Suprapubic skin (tissue), 4 donors: ENCODE data around the gene IL18R1.

ENCODE experiments used
- CTCF ChIP-seq, 2 donors: fragments of 200-600 bp in 1 of 2; fragments of 450-650 bp in 1 of 2; sonication (generic) in 1 of 2; IDR thresholded peaks; one replicate each; pipeline ENCODE4 v1.5.1; 2016 to 2019; ENCODE audit warnings: antibody characterized with exemption in 2 of 2, mild to moderate bottlenecking in 1 of 2, moderate library complexity in 1 of 2
- EP300 ChIP-seq: sonication (generic); formaldehyde crosslinking; IDR thresholded peaks from one replicate; pipeline ENCODE4 v1.6.1; 2017; ENCODE audit warnings: antibody characterized with exemption
- POLR2A ChIP-seq, 2 donors: fragments of 450-650 bp; IDR thresholded peaks; one replicate each; pipeline ENCODE4 v1.6.1; 2017; ENCODE audit warnings: antibody characterized with exemption in 2 of 2, mild to moderate bottlenecking in 2 of 2, moderate library complexity in 2 of 2
- POLR2AphosphoS5 ChIP-seq, 3 donors: sonication (generic); formaldehyde crosslinking; IDR thresholded peaks; one replicate each; pipeline ENCODE4 v1.6.1; 2017; ENCODE audit warnings: antibody characterized with exemption in 3 of 3

- no peak for TF ChIP-seq CTCF (IDR thresholded peaks at IDR 0.05)
- no peak for TF ChIP-seq POLR2A (IDR thresholded peaks at IDR 0.05)
- no peak for TF ChIP-seq EP300
- no peak for TF ChIP-seq POLR2AphosphoS5 (IDR thresholded peaks at IDR 0.05)
Measured at GRCh38 chr2:102335871-102336366, 19.7 kb upstream of the IL18R1 start.
